Ishikawa (cell line): ENCODE measurements around the gene RGS21.

Experiments used
- CEBPB ChIP-seq: IDR thresholded peaks from 2 replicates; pipeline ENCODE4 v1.6.1; 2012
- CREB1 ChIP-seq: IDR thresholded peaks from 2 replicates; pipeline ENCODE4 v1.6.1; 2012; ENCODE audit warnings: low read depth
- EGR1 ChIP-seq: IDR thresholded peaks from 2 replicates; pipeline ENCODE4 v1.6.1; 2012
- EP300 ChIP-seq: IDR thresholded peaks from 2 replicates; pipeline ENCODE4 v1.6.1; 2012; ENCODE audit warnings: borderline replicate concordance
- FOXM1 ChIP-seq: IDR thresholded peaks from 2 replicates; pipeline ENCODE4 v1.6.1; 2012; ENCODE audit warnings: low read depth, borderline replicate concordance
- NFIC ChIP-seq: IDR thresholded peaks from 2 replicates; pipeline ENCODE4 v1.6.1; 2012
- RAD21 ChIP-seq: IDR thresholded peaks from 2 replicates; pipeline ENCODE4 v1.6.1; 2012; ENCODE audit warnings: low read depth
- TAF1 ChIP-seq: IDR thresholded peaks from 2 replicates; pipeline ENCODE4 v1.6.1; 2012; ENCODE audit warnings: low read depth, mild to moderate bottlenecking
- TCF12 ChIP-seq: IDR thresholded peaks from 2 replicates; pipeline ENCODE4 v1.6.1; 2012; ENCODE audit warnings: low read depth
- TEAD4 ChIP-seq: IDR thresholded peaks from 2 replicates; pipeline ENCODE4 v1.6.1; 2012
- YY1 ChIP-seq: IDR thresholded peaks from 2 replicates; pipeline ENCODE4 v1.6.1; 2012; ENCODE audit warnings: low read depth
- ZBTB7A ChIP-seq: IDR thresholded peaks from 2 replicates; pipeline ENCODE4 v1.6.1; 2012; ENCODE audit warnings: low read depth
- TF ChIP-seq, protein P1 (sequence below): IDR thresholded peaks from 2 replicates; pipeline ENCODE4 v1.6.1; 2012
- TF ChIP-seq, protein P2 (sequence below): IDR thresholded peaks from 2 replicates; pipeline ENCODE4 v1.6.1; 2012
- TF ChIP-seq, protein P3 (sequence below): IDR thresholded peaks from 2 replicates; pipeline ENCODE4 v1.6.1; 2012; ENCODE audit warnings: low read depth, mild to moderate bottlenecking

RGS21 gene

DNA sequence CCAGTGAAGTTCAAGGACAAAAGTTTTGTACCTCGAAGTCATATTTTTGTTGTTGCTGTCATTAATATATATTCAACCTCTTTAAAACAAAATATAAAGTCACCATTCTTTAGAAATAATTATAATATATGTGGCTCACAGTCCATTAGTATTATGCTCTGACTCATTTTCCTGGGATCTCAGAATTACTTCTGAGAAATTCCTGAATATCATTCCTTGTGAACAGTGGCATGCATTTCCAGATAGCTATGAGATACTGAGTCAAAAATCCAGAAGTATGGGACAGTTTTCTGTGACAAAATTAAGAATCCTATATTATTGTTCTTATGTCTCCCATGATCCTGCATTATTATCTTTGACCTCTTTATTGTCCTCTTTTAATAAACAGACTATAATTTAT lies 13.8 kb upstream of the RGS21 start:
- no peak for TF ChIP-seq ZBTB7A
- no peak for TF ChIP-seq EP300
- TF ChIP-seq YY1: no peak
- no peak for TF ChIP-seq CREB1
- TF ChIP-seq, protein P1, sequence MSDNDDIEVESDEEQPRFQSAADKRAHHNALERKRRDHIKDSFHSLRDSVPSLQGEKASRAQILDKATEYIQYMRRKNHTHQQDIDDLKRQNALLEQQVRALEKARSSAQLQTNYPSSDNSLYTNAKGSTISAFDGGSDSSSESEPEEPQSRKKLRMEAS: no peak
- TF ChIP-seq TEAD4: no peak
- no peak for TF ChIP-seq CEBPB
- TF ChIP-seq TAF1: no peak
- TF ChIP-seq, protein P2, sequence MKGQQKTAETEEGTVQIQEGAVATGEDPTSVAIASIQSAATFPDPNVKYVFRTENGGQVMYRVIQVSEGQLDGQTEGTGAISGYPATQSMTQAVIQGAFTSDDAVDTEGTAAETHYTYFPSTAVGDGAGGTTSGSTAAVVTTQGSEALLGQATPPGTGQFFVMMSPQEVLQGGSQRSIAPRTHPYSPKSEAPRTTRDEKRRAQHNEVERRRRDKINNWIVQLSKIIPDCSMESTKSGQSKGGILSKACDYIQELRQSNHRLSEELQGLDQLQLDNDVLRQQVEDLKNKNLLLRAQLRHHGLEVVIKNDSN: no peak
- TF ChIP-seq, protein P3, sequence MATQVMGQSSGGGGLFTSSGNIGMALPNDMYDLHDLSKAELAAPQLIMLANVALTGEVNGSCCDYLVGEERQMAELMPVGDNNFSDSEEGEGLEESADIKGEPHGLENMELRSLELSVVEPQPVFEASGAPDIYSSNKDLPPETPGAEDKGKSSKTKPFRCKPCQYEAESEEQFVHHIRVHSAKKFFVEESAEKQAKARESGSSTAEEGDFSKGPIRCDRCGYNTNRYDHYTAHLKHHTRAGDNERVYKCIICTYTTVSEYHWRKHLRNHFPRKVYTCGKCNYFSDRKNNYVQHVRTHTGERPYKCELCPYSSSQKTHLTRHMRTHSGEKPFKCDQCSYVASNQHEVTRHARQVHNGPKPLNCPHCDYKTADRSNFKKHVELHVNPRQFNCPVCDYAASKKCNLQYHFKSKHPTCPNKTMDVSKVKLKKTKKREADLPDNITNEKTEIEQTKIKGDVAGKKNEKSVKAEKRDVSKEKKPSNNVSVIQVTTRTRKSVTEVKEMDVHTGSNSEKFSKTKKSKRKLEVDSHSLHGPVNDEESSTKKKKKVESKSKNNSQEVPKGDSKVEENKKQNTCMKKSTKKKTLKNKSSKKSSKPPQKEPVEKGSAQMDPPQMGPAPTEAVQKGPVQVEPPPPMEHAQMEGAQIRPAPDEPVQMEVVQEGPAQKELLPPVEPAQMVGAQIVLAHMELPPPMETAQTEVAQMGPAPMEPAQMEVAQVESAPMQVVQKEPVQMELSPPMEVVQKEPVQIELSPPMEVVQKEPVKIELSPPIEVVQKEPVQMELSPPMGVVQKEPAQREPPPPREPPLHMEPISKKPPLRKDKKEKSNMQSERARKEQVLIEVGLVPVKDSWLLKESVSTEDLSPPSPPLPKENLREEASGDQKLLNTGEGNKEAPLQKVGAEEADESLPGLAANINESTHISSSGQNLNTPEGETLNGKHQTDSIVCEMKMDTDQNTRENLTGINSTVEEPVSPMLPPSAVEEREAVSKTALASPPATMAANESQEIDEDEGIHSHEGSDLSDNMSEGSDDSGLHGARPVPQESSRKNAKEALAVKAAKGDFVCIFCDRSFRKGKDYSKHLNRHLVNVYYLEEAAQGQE: no peak
- no peak for TF ChIP-seq FOXM1
- no peak for TF ChIP-seq NFIC
- no peak for TF ChIP-seq EGR1
- TF ChIP-seq RAD21: no peak
- TF ChIP-seq TCF12: no peak

DNA sequence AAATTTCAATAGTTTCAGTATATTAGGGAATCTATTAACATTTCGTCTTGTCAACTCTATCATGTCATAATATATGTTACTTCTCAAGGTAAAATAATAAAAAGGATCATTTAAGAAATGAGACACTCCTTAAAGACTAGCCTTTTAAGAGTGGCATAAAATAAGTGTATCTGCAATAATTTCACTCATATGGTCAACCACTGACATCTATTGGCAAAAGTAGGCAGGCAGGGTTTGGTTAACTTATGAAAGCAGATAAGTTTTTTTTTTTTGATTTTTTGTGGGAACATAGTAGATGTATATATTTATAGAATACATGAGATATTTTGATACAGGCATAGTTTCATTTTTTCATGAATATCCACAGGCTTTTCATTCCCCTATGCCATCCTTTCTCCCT lies 5.5 kb upstream of the RGS21 start:
- TF ChIP-seq EP300 (no peak), FOXM1 (no peak), YY1 (no peak), RAD21 (peak; percentile 59), TCF12 (no peak), NFIC (no peak)
- TF ChIP-seq, protein P2: no peak
- TF ChIP-seq, protein P1: no peak

DNA sequence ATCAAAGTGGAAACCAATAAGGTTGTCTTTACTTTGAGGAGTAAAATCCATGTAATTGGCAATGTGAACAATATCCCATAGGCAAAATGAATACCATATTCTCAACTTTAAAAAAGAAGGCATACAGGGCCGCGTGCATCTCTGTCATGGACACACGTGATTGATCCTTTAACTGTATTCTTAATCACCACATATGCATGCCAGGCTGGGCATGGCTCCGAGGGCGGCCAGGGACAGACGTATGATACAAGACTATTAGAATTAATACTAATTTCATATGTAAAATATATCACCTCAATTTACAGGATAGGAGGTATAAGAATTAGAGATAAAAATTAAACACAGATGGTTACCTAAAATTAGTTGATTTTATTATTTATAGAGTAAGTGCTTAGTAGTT lies 11.2 kb downstream of the RGS21 start:
- TF ChIP-seq CREB1: no peak
- no peak for TF ChIP-seq TCF12
- TF ChIP-seq CEBPB: no peak
- no peak for TF ChIP-seq RAD21
- no peak for TF ChIP-seq YY1

DNA sequence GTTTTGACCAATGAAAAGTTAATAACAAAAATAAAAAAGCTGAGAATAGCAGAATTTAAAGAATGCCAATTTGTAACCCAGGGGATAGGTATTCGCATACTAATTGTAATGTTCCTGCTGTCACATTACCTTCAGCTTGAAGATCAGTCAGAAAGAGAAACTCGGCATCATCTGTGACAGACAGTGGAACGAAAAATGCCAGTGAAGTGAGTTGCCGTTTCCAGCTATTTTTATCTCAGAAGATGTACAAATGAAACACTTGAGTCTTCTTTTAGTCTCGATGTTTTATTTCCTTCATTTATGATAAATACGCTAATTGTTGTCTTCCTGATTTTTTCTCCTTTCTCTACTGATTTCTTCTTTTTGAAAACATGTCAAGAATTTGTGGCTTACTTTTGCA lies 26.1 kb downstream of the RGS21 start:
- TF ChIP-seq TCF12 (no peak), TEAD4 (no peak), NFIC (no peak), YY1 (no peak), CREB1 (no peak), CEBPB (no peak), RAD21 (no peak), FOXM1 (no peak), ZBTB7A (no peak), EP300 (no peak)
- TF ChIP-seq, protein P1: no peak
- TF ChIP-seq, protein P2: no peak
- TF ChIP-seq, protein P3: no peak

DNA sequence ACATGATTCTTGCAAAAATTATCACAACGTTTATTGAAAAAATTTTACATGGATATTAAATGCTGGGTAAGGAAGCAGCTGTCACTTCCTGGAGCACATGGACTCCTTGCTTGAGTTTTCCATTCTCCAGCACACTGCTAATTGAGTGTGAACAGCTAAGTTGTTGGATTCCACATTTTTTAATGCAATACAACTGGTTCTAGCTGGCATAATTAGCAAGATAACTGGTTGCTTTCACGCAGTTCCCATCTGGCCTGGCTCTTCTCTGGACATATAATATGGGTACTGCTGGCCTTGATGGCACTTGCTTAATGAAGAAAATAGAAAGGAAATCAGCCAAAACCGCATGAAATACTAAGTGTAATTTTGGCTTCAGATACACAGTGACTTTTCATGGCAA lies 26.6 kb downstream of the RGS21 start:
- TF ChIP-seq TAF1 (no peak), EP300 (no peak), EGR1 (no peak), TCF12 (no peak), YY1 (no peak), NFIC (no peak), CEBPB (no peak), FOXM1 (no peak)
- TF ChIP-seq, protein P3: no peak
- TF ChIP-seq, protein P1: no peak
- TF ChIP-seq, protein P2: no peak
